Measurements from ENCODE around the gene TMEM117.
"Not testable (repeated sequence)": the region's sequence is repeated elsewhere in the genome, so short reads cannot be mapped to it uniquely, and the experiment has no call there.

The TMEM117 gene

DNA sequence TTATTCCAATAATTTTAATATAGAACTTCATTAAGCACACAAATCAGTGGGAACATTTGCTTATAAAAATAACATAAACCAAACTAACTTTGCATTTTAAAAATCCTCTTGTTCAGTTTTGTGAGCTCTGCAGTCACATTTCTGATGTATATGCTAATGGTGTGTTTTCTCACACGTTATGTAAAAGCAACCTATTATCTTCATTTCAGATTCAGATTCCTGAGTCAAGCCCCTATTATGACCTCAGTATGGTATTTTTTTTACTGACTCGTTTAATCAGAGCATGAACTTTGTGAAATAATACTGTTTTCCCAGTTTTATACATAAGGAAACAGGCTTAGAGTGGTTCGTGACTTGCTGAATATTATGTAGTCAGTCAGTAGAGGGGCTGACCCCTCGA, 394.0 kb downstream of the TMEM117 start:
- no peak for DNase-seq

- DNase-seq: no peak
Measured at GRCh38 chr12:44235674-44236073, 399.8 kb downstream of the TMEM117 start.

GRCh38 chr12:44240186-44240585, 404.3 kb downstream of the TMEM117 start:
- no peak for DNase-seq

GRCh38 chr12:44245932-44246331, 410.1 kb downstream of the TMEM117 start:
- no peak for DNase-seq

GRCh38 chr12:44246482-44247105, 410.7 kb downstream of the TMEM117 start:
- no peak for DNase-seq

DNA sequence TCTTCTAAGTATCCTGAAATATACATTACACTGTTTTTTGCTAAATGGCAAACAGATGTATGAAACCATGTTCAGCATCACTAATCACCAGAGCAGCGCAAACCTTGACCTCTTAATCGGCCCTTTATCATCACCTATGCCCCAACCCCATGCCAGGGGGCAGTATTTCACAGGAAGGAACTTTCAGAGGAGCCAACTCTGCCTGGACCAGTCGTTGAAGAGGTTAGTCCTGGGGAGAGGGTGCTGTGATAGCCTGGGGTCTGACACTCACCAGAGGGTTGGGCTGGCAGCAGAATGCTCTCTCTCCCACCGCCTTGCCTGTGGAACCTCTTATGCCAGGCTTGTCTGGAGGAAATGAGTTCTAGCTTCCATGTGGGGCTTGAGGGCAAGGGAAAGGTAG, 411.7 kb downstream of the TMEM117 start:
- no peak for DNase-seq

- DNase-seq: no peak
Measured at GRCh38 chr12:44248436-44248835, 412.6 kb downstream of the TMEM117 start.

GRCh38 chr12:44250440-44250839, 414.6 kb downstream of the TMEM117 start:
- DNase-seq: not testable (repeated sequence)

GRCh38 chr12:44253338-44253856, 417.5 kb downstream of the TMEM117 start:
- DNase-seq: no peak

DNA sequence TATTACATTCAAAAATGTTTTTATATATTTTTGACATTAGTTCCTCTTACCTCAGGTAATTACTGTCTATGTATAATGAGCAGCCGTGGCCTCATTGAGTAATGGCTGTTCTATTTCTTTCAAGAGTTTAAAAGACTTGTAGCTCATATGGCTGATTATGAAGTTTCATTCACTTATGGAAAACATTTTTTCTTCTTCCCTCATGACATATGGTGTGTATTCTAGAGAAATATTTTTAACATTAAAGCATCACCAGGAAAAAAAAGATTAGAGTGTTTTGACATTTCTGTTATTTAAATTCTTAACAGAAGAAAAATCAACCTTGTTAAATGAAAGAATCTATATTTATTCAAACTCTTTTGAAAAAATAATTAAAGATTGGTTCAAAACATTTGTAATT, 422.4 kb downstream of the TMEM117 start:
- DNase-seq: no peak

DNA sequence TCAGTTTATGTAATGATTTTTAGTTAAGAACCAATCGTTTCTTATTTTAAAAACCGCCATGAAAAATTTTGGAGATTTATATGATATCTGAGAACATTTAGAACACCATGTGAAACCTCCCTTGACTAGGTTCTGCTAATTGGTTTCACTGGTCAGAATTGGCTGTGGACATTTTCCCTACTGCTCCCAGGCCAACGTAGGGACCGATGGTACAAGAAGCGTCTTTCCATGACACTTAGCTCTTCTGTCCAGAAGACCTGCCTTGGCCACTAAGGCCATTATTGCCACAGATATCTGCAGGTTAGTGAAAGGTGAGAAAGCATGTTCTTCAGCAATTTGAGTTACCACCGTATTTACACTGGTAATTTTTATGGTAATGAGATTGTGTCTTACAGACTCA, 424.0 kb downstream of the TMEM117 start:
- DNase-seq: no peak

- DNase-seq: no peak
Measured at GRCh38 chr12:44260581-44260980, 424.7 kb downstream of the TMEM117 start.

DNA sequence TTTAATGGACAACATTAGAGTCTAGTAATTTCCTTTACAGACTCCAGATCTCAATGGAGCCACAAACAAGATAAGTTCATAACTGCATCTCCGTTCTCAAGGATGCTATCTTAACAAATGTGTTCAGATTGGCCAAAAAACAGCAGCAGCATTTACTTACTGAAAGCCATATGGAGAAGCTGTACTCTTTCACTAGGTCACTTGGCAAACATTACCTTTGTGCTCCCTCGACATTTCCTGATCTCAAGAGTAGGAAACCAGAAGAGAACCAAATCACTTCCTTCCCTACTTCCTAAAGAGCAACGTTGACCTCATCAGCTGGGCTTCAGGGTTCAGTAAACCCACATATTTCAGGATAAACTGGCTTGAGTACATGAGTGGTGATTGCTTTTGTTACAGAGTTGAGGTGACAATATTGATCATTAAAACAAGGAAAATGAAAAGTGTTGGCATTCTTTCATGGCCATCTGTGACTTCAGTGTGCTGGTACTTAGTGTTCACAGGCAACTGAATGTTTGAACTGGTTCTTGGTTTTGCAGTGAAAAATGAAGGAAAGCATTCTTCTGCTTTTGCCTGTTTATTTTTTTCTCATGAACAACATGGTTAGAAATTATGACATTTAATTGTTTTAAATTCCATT, 449.6 kb downstream of the TMEM117 start:
- DNase-seq: no peak

DNA sequence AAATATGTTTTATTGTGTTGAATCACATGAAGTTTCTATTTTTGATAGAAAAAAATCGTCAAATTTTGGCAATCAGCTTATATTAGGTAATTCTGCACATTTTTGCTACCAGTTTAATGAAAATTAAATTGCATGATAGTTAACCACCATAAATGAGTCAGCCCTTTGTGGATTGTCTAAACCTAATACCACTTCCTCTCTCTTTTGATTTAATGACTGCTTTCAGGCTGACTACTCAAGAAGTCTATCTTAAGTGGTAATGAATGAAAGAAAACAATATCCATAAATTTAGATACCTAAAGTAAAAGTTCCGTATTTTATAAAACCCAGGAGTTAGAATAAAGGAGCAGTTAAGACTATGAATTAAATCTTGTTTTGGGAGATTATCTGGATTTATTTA, 450.5 kb downstream of the TMEM117 start:
- peak in 1 of 2 donors; percentile 11 for DNase-seq

GRCh38 chr12:44286821-44287505, 451.1 kb downstream of the TMEM117 start:
- DNase-seq: no peak

DNA sequence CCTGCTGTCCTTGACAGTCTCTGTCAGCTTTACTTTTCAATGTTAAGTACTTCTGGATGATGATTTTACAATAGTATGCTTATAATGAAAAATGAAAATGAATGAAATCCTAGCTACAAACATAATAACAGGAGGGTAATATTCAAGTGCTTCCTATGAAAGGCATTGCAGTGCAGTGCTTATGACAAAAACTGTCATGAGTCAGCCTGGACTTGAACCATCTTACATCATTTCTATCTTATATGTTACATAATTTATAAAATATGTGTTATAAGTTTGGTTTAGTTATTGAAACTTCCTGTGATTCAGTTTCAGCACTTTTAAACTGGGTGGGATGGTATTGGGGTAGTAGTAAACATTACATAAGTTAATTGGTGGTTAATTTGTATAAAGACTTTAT, 451.7 kb downstream of the TMEM117 start:
- DNase-seq: no peak

DNA sequence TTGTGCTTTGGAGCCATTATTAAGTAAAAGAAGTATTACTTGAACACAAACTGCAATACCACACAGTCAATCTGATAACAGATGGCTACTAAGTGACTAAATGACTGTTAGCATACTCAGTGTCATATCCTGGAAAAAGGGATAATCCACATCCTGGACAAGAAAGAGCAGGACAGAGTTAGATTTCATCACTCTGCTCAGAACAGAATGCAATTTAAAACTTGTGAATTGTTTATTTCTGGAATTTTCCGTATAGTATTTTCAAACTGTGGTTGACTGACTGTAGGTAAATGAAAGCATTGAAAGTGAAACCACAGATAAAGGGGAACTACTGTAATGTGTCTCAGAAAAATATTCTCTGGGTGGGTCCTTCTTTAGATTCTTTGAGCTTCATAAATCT, 458.8 kb downstream of the TMEM117 start:
- DNase-seq: no peak

DNA sequence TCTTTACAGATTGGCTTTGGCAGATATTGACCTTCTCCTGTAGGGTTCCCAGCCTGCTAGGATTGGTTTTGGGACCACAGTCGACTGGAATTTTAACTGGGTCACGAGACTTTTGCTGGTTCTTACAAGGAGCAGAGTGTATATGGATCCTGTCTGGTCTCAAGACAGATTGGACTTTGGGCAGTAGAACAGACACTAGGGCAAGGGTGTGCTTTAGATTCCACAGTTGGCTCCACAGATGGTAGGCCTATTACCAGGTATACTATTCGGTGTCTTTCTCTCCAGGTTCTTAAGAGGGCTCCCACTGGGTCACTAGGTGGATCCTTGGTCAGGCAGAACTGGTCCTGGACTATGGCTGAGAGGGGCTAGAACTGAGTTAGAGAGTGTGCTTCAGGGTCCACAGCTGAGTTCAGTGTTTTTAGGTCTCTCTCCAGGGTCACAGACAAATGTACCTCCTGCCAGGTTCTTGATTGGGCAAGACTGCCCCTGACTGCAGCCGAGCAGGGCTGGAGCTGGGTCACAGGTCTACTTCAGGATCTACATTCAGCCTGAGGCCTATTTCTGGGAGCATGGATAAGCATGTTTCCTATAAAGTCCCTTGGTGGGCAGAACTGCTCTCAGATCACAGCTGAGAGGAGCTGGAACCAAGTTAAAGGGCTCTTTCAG, 460.2 kb downstream of the TMEM117 start:
- DNase-seq: no peak

- DNase-seq: no peak
Measured at GRCh38 chr12:44296624-44297197, 460.8 kb downstream of the TMEM117 start.

DNA sequence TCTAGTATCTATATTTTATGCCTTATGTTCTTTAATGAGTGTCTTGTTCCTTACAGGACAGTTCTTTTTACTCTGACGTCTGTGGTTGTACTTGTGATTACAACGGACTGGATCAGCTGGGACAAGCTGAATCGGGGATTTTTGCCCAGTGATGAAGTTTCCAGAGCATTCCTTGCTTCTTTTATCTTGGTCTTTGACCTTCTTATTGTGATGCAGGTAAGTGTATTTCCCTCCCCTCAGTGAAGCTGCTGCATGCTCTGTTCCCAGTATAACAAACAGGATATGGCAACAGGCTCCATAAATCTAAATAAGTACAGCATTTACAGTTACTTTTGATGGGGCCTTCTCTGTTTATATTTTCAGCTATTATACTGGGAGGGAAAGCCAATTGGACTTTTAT, 463.6 kb downstream of the TMEM117 start:
- no peak for DNase-seq

- no peak for DNase-seq
Measured at GRCh38 chr12:44307506-44308168, 471.8 kb downstream of the TMEM117 start.

DNA sequence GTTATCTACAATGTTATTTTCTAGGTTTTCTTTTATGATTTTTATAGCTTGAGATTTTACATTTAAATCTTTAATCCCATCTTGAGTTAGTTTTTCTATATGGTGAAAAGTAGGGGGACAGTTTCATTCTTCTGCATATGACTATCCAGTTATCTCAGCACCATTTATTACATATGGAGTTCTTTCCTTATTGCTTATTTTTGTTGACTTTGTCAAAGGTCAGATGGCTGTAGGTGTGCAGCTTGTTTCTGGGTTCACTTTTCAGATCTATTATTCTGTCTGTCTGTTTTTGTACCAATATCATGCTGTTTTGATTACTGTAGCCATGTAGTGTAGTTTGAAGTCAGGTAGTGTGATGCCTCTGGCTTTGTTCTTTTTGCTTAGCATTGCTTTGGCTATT, 477.3 kb downstream of the TMEM117 start:
- no peak for DNase-seq
